Occipital lobe (tissue), 2 donors: ENCODE results near the gene ZWILCH. TPM values are rescaled to one million over a fixed set of nuclear protein-coding genes. Genes with fewer than 3 reads are reported as not detected.
A peak's percentile ranks its signal among the peaks of the same experiment; 100 is the strongest.
"Not testable (repeated sequence)": the region's sequence is repeated elsewhere in the genome, so short reads cannot be mapped to it uniquely, and the experiment has no call there.

Experiments
- DNase-seq: peaks from one replicate; lab custom pipeline; 2025; lab: John Stamatoyannopoulos, UW
- total RNA-seq: library from RNA; depleted of rRNA; stranded (reverse); fragments of >200 nt; gene quantifications from one replicate; pipeline ENCODE4 v1.2.3, GENCODE V29; 2014

ZWILCH gene
- total RNA-seq, result 43.0 TPM

GRCh38 chr15:66504563-66505429 lies at the start of gene ZWILCH, which contains the start of gene RPL4:
TSS of gene ZWILCH (plus strand) at chr15:66505326. CDS start at chr15:66505339, 13 bp downstream.
TSS of gene RPL4 (minus strand) at chr15:66504855. CDS start at chr15:66504790, 65 bp downstream.
- DNase-seq, result peak; percentile 43

GRCh38 chr15:66456211-66456610 lies 48.9 kb upstream of the ZWILCH start:
- DNase-seq, result no peak

GRCh38 chr15:66459818-66460615 lies 45.1 kb upstream of the ZWILCH start:
- no peak for DNase-seq

- not testable (repeated sequence) for DNase-seq
These were observed 43.8 kb upstream of the ZWILCH start for GRCh38 chr15:66461294-66461693.

- no peak for DNase-seq
These were observed 43.2 kb upstream of the ZWILCH start for GRCh38 chr15:66461917-66462316.

- no peak for DNase-seq
These were observed 42.5 kb upstream of the ZWILCH start for GRCh38 chr15:66462627-66463026.

- DNase-seq, result not testable (repeated sequence)
These were observed 39.8 kb upstream of the ZWILCH start for GRCh38 chr15:66465294-66465693.

- not testable (repeated sequence) for DNase-seq
These were observed 37.7 kb upstream of the ZWILCH start for GRCh38 chr15:66467162-66468040.

GRCh38 chr15:66470825-66471224 lies 34.3 kb upstream of the ZWILCH start:
- not testable (repeated sequence) for DNase-seq

- no peak for DNase-seq
These were observed 32.7 kb upstream of the ZWILCH start for GRCh38 chr15:66472176-66472999.

- no peak for DNase-seq
These were observed 31.0 kb upstream of the ZWILCH start for GRCh38 chr15:66474135-66474534.

GRCh38 chr15:66474963-66475362 lies 30.2 kb upstream of the ZWILCH start:
- DNase-seq, result no peak

GRCh38 chr15:66476535-66476934 lies 28.6 kb upstream of the ZWILCH start:
- DNase-seq, result peak; percentile 16

GRCh38 chr15:66477011-66477410 lies 28.1 kb upstream of the ZWILCH start:
- DNase-seq, result peak; percentile 37

- no peak for DNase-seq
These were observed 24.9 kb upstream of the ZWILCH start for GRCh38 chr15:66480267-66480666.

- DNase-seq, result no peak
These were observed 23.8 kb upstream of the ZWILCH start for GRCh38 chr15:66481107-66481856.

GRCh38 chr15:66482539-66482938 lies 22.6 kb upstream of the ZWILCH start:
- DNase-seq, result peak; percentile 48

GRCh38 chr15:66483131-66483566 lies 22.0 kb upstream of the ZWILCH start:
- DNase-seq, result no peak

- no peak for DNase-seq
These were observed 20.5 kb upstream of the ZWILCH start for GRCh38 chr15:66484539-66485112.
